Activated T-cell treated with anti-CD3 and anti-CD28 coated beads for 24 hours (primary cell): Measurements from ENCODE around the gene ADAM10.
"Not testable (repeated sequence)": the region's sequence is repeated elsewhere in the genome, so short reads cannot be mapped to it uniquely, and the experiment has no call there.

Experiments used
- DNase-seq: peaks from one replicate; pipeline ENCODE4 v3.0.0-alpha.2; 2020; ENCODE audit warnings: low read depth

The ADAM10 gene

GRCh38 chr15:58608129-58608590, 141.3 kb downstream of the ADAM10 start:
- no peak for DNase-seq

DNA sequence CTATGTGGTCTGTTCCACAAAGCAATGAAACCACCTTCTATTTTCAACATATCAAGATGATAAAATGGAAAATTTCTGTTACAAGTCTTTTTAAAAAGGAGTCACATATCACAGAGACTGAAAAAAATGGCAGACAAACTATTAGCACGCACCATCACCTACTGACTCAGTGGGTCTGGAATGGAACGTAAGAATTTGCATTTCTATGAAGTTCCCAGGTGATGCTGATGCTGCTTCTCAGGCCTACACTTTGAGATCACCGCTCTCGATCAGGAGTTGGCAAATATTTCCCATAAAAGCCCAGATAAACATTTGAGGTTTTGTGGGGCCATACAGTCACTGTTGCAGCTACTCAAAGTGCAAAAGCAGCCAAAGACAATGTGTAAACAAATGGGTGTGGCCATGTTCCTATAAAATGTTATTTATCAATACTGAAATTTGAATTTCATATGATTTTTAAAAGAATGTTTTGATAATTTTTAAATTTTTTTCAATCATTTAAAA, 142.9 kb downstream of the ADAM10 start:
- no peak for DNase-seq

GRCh38 chr15:58605931-58606530, 143.5 kb downstream of the ADAM10 start:
- DNase-seq = no peak

GRCh38 chr15:58604455-58604923, 145.0 kb downstream of the ADAM10 start:
- no peak for DNase-seq

DNA sequence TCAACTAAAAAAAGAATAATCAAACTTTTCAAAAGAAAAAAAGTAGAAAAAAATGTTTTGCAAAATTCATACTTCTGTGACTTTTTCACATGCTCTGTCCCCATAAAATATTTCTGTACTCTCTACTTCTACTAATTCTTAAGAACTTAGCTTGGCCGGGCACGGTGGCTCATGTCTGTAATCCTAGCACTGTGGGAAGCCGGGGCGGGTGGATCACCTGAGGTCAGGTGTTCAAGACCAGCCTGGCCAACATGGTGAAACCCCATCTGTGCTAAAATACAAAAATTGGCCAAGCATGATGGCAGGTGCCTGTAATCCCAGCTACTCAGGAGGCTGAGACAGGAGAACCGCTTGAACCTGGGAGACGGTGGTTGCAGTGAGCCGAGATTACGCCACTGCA, 145.6 kb downstream of the ADAM10 start:
- DNase-seq = not testable (repeated sequence)

DNA sequence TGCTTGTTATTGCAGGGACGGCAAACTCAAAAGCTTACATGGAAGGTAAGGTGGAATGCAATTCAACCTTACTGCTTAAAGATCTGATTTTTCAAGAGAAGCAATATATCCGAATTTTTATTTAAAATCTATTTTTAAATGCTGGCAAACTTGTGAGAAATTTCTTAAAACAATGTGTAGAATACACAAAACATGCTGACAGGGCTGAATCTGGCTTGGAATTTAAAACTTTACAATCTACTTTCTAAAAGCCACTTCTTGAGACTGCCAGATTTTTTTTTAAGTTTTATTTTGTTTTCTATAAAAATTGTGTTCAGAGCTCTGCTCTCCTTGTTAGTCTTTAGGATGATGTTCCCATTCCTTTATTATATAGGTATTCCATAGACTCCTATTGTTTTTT, 146.7 kb downstream of the ADAM10 start:
- no peak for DNase-seq

DNA sequence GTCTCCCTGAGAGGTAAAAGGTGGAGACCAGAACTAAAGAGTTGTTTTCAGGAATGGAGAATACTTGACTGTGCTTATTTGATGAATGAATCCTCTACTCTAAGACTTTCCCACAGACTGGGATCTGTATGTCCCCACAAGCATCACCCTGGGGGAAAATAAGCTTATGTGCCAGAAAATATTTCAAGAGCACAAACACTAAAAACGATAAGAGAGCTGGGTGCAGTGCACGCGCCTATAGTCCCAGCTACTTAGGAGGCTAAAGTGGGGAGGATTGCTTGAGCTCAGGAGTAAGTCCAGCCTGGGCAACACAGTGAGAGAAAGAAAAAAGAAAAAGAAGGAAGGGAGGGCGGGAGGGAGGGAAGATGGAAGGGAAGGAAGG, 150.7 kb downstream of the ADAM10 start:
- no peak for DNase-seq

DNA sequence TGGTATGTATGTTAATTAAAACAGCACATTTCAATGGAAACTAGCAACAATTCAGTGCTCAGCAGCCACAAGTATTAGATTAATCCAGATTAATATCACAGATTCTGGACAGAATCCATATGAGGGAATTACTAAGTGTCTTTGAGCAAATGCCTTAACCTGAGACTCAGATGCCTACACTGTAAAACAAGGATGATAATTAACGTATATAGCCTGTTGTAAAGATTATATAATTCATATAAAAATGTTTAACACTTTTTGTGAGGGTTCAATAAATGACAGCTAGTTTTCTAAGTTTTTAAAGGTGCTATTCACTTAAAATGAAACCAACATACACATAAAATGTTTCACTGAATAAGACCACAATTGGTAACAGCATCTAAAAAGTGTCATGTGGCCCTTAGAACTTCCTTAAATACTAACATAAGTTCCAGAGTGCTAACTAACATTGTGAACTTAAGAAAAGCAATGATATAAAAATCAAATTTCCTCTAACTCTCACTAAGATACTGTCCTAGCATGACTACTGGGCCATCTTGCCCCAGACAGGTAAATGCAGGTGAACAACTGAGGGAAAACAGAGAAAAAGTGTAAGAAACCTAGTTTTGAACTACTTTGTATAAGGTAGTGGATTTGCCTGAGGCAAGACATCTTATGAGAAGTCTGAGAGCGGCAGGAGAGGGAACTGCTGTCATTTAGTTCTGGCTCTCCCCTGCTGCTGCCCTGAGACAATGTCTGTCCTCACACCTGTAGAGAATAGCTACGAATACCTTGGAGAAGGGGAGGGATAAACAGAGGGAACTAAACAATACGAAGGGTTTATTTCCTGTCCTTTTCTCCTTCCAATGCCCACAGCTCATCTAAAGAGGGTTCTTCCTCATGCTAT, 151.3 kb downstream of the ADAM10 start:
- no peak for DNase-seq

- DNase-seq = no peak
These were observed 153.8 kb downstream of the ADAM10 start for GRCh38 chr15:58595516-58596263.

DNA sequence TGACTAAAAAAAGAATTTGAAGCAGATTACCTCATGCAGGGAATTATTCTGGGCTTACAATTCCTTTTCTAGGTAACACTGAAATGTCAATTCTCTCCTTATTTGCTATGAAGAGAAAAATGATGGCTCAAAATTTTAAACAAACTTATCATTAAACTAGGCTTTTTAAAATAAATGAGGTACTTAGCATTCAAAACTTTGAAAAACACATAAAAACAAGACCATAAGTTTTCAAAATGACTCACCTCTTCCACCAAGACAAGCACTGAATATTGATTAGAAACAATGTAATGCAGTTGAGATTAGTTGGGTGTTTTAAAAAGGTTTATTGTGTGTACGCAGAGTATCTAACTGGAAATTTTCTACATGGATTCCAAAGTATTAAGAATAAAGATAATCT, 154.6 kb downstream of the ADAM10 start:
- no peak for DNase-seq

GRCh38 chr15:58593870-58594269, 155.6 kb downstream of the ADAM10 start:
- DNase-seq = no peak

- DNase-seq = no peak
These were observed 158.6 kb downstream of the ADAM10 start for GRCh38 chr15:58590926-58591325.

DNA sequence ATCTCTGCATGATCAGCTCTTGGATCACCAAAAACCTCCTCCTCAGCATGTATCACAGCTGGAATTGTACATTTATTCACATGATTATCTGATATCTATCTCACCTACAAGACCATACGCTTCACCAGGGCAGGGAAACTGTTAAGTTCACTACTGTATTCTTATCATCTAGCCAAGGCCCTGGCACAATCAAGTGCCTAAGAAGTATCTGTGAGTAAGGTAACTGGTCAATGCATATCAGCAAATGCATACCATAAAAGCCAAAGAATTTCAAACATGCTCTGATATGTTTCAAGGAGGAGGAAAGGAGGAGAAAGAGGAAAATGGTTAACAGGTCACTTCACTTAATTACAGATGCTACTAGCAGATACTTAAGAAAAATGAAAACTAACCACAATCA, 159.3 kb downstream of the ADAM10 start:
- no peak for DNase-seq

GRCh38 chr15:58589047-58589446, 160.5 kb downstream of the ADAM10 start:
- no peak for DNase-seq

DNA sequence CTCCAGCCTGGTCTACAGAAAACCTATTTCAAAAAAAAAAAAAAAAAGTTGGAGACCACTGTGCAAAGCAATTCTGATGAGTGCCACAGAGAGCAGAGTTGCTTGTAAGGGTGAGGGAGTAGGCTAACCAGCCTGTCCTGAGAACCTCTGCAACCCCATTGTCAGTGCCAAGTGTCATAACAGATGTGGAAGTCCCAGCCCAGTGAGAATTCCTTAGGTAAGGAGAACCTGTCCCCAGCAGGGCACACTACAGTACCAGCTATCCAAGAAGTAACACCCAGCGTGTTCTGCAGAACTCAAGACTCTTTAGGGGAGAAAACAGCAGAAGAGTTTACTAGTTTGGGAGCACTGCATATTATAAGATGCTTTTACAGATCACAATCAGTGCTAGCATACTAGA, 161.4 kb downstream of the ADAM10 start:
- no peak for DNase-seq

GRCh38 chr15:58587486-58587885, 162.0 kb downstream of the ADAM10 start:
- DNase-seq = no peak

DNA sequence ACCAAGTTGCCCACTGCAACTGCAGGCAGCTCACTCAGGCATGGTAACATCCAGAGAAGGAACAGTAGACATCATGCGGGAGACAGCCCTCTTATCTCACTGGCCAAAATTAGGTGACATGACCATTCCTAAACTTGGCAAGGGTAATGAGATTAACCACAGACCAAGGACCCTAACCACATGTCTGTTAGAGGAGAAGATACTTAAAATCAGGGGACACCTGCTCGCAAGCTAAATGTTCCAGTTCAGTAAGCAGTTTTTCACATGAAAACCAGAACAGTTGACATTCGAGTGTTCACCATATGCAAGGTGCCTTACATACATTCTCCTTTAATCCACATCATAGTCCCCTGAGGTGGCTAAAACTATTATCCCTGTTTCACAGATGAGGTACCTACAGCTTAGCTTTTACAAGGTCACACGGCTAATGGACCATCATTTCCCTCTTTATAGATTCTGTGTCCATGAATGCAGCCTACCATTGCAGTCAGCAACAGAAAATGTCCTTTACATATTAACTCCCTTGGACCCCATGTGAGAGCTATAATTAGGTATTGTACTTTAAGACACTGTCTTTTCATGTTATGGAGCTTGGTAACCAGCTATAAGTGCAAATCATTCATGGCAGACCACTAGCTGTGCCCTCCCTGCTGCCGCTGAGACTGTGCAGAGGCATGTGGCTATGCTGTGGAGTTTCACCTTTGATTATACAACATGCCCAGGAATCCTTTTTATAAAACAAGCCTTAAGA, 163.6 kb downstream of the ADAM10 start:
- no peak for DNase-seq

GRCh38 chr15:58584789-58585461, 164.6 kb downstream of the ADAM10 start:
- no peak for DNase-seq

GRCh38 chr15:58583171-58583908, 166.2 kb downstream of the ADAM10 start:
- no peak for DNase-seq

DNA sequence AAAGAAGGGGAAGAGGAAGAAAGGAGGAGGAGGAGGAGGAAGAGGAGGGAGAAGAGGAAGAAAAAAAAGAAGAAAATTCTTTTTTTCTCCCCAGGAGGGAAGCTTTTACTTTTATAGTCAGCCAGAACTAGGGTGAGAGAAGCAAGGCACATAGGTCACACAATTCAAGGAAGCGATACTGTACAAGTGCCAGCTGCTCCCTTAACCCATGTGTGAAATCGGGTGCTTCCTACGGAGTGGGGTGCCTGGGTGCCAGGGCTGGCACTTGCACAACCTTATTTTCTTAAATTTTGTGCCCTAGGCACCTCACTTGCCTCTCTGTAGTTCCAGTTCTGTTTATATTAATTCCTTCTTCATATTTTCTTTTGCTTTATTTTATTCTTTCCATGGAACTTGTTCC, 167.3 kb downstream of the ADAM10 start:
- no peak for DNase-seq
